T47D (cell line): Measurements from ENCODE around the gene CELSR1.

ENCODE experiments used
- DNase-seq, 2 experiments: peaks; one replicate each; pipeline versions ENCODE4 v3.0.0 to v3.0.0-alpha.2; 2011 to 2012; ENCODE audit warnings: low read depth in 1 of 2, low spot score in 1 of 2
- JUND ChIP-seq: IDR thresholded peaks from 2 replicates; pipeline ENCODE4 v1.6.1; 2012; ENCODE audit warnings: low read depth
- in situ Hi-C: cut with HindIII; loops from 2 replicates; pipeline ENCODE4 v1.10.0; 2016; ENCODE audit warnings: low sequenced_read_pairs, low pct_unique_long_range_greater_than_20kb

CELSR1 gene

GRCh38 chr22:46457502-46458488 lies 79.6 kb downstream of the CELSR1 start:
- DNase-seq = no peak
- no peak for TF ChIP-seq JUND
- in situ Hi-C loops = no loop called here

- no peak for TF ChIP-seq JUND
- in situ Hi-C loops = no loop called here
- DNase-seq = no peak
Measured at GRCh38 chr22:46456818-46457163, 80.6 kb downstream of the CELSR1 start.

- in situ Hi-C loops = no loop called here
- no peak for TF ChIP-seq JUND
- DNase-seq = no peak
Measured at GRCh38 chr22:46455446-46455845, 82.0 kb downstream of the CELSR1 start.

- no peak for TF ChIP-seq JUND
- no peak for DNase-seq
- in situ Hi-C loops = no loop called here
Measured at GRCh38 chr22:46454504-46455269, 82.7 kb downstream of the CELSR1 start.

GRCh38 chr22:46453829-46454503 lies 83.5 kb downstream of the CELSR1 start:
- in situ Hi-C loops = no loop called here
- DNase-seq = no peak
- no peak for TF ChIP-seq JUND

GRCh38 chr22:46453006-46453828 lies 84.2 kb downstream of the CELSR1 start:
- TF ChIP-seq JUND = no peak
- in situ Hi-C loops = no loop called here
- DNase-seq = no peak

GRCh38 chr22:46452195-46453005 lies 85.0 kb downstream of the CELSR1 start:
- DNase-seq = no peak
- in situ Hi-C loops = no loop called here
- no peak for TF ChIP-seq JUND

- no peak for DNase-seq
- TF ChIP-seq JUND = no peak
- in situ Hi-C loops = no loop called here
Measured at GRCh38 chr22:46451741-46452140, 85.7 kb downstream of the CELSR1 start.

- peak; percentile 53 to 61 for DNase-seq
- in situ Hi-C loops = no loop called here
- no peak for TF ChIP-seq JUND
Measured at GRCh38 chr22:46450931-46451561, 86.4 kb downstream of the CELSR1 start.

GRCh38 chr22:46449974-46450745 lies 87.3 kb downstream of the CELSR1 start:
- in situ Hi-C loops = no loop called here
- TF ChIP-seq JUND = no peak
- DNase-seq = no peak
